ENCODE measurements around the gene POLR1E. TPM values are rescaled to one million over a fixed set of nuclear protein-coding genes. Genes with fewer than 3 reads are reported as not detected.

Gene POLR1E
- total RNA-seq, 1 donor from 2014 or later, result 46.3 TPM

DNA sequence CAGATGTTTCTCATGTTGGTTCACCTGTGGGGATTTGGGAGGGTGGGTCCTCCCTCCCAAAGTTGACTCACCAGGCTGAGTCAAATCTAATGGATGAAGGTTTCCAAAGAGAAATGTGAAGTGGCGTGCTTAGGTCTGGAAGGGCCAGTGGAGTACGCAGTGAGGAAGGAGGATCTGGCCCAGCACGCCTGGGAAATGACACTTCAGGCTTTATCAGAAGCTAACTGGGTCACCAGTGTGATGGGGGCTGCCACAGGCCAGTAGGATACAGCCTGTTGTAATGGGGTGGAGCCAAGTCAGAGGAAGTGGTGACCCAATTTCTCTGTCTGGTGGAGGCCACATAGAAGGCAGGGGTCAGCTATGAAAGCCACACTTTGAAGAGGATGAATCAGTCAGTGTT lies 18.0 kb downstream of the POLR1E start:
- Mint-ChIP-seq H3K4me3 (no peak overlapping the region), H3K9me3 (no peaks in the 10 kb centered on the region), H3K27ac (peak overlapping the region; percentile 3), H3K4me1 (no peaks in the 10 kb centered on the region), H3K36me3 (ENCODE audit: low read depth) (peaks cover 90% of the 10 kb centered on the region), H3K27me3 (no peaks in the 10 kb centered on the region)
- ChIA-PET POLR2A (no interaction called here), CTCF (no interaction called here)
- no peak for DNase-seq
- intact Hi-C loops (cut with micrococcal nuclease), result no loop called here
- ATAC-seq (ENCODE audit: low read depth), result no peak
- TF ChIP-seq, protein P1, sequence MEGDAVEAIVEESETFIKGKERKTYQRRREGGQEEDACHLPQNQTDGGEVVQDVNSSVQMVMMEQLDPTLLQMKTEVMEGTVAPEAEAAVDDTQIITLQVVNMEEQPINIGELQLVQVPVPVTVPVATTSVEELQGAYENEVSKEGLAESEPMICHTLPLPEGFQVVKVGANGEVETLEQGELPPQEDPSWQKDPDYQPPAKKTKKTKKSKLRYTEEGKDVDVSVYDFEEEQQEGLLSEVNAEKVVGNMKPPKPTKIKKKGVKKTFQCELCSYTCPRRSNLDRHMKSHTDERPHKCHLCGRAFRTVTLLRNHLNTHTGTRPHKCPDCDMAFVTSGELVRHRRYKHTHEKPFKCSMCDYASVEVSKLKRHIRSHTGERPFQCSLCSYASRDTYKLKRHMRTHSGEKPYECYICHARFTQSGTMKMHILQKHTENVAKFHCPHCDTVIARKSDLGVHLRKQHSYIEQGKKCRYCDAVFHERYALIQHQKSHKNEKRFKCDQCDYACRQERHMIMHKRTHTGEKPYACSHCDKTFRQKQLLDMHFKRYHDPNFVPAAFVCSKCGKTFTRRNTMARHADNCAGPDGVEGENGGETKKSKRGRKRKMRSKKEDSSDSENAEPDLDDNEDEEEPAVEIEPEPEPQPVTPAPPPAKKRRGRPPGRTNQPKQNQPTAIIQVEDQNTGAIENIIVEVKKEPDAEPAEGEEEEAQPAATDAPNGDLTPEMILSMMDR (IDR thresholded peaks at IDR 0.05), result no peak

DNA sequence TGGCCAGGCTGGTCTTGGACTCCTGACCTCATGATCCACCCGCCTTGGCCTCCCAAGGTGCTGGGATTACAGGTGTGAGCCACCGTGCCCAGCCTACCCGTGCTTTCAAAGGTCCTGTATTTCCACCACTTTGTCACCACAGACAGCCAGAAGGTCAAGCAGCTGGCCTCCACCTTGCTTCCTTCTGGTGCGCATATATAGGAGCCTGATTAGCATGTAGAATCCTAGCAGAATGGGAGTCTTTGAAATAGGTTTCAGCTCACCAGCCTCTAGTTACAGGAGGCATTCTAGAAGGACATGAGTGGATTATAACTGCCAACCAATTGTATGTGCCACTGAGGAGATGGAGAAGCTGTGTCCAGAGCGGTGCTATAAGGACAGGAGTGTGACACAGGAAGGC lies 18.9 kb downstream of the POLR1E start:
- ChIA-PET CTCF (no interaction called here), POLR2A (no interaction called here)
- DNase-seq (no peak), ATAC-seq (ENCODE audit: low read depth) (no peak)
- Mint-ChIP-seq H3K27me3 (no peaks in the 10 kb centered on the region), H3K4me1 (no peaks in the 10 kb centered on the region), H3K27ac (no peak overlapping the region), H3K4me3 (no peak overlapping the region), H3K9me3 (no peaks in the 10 kb centered on the region), H3K36me3 (ENCODE audit: low read depth) (peaks cover 85% of the 10 kb centered on the region)
- intact Hi-C loops (cut with micrococcal nuclease), result no loop called here
- TF ChIP-seq, protein P1 (IDR thresholded peaks at IDR 0.05), result no peak

DNA sequence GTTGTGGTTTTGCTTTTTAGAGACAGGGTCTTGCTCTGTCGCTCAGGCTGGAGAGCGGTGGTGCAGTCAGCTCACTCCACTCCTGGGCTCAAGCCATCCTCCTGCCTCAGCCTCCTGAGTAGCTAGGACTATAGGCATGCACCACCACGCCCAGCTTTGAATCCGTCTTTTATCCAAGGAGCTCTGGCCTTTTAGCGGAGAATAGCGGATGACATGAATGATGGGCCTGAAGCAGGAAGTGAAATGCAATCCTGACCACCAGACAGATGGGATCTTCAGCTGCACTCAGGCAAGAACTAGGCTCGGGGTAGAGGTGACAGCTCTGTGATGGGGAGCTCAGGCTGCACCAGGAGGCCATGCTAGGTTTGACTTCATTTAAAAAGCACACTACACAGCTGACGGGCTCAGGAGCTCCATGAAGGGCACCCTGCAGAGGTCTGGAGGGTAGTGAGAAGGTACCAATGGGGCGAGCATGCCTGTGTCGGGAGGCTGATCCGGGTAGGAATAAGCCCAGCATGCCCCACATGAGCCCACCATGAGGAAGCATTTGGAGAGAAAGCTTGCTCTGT lies 21.9 kb downstream of the POLR1E start:
- POLR2A ChIA-PET, result no interaction called here
- TF ChIP-seq, protein P1 (IDR thresholded peaks at IDR 0.05), result no peak
- ATAC-seq (ENCODE audit: low read depth) (no peak), DNase-seq (no peak)
- intact Hi-C loops (cut with micrococcal nuclease), result loop anchor here (2.0 kb wide), 1 partner anchor 875 kb away; no protein-coding TSS in a partner anchor
- Mint-ChIP-seq H3K4me3 (no peak overlapping the region), H3K4me1 (peaks cover 8% of the 10 kb centered on the region), H3K27ac (no peak overlapping the region), H3K9me3 (no peaks in the 10 kb centered on the region), H3K27me3 (no peaks in the 10 kb centered on the region), H3K36me3 (ENCODE audit: low read depth) (peaks cover 72% of the 10 kb centered on the region)
- CTCF ChIA-PET, result interaction anchor here (1.2 to 1.5 kb wide), 2 partner anchors 26 to 634 kb away, joined by 3 to 4 read pairs; no protein-coding TSS in a partner anchor

DNA sequence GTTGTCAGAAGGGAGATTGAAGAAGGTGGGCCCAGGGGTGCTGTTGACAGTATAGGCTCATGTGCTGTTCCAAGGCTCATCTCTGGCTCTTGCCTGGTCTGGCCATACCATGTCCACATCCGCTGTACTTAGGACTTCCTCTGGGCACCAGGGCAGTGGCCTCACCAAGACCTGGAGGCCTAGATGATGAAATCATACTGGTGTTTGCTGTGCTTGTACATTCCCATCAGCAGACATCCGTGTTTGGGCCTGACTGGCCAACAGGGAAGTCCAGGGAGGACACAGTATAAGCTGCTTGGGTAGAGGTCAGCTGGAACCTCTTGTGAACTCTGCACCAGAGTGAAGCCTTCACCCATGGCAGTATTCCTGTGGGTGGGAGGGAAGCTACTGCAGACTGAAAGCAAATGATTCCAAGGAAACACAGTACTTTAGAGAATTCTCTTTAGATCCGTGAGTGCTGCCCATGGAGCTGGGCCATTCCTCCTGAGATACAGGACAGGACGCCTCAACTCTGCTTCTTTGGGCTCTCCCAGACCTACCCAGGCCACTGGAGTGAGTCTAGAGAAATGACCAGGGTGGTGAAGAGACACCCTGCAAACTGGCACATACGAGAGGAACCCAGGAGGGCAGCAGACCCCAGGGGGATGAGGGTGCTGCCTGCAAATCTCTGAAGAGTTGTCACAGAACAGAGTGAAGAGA lies 22.5 kb downstream of the POLR1E start:
- no peak for DNase-seq
- TF ChIP-seq, protein P1 (IDR thresholded peaks at IDR 0.05), result no peak
- no peak for ATAC-seq (ENCODE audit: low read depth)
- POLR2A ChIA-PET, result interaction anchor here (1.4 kb wide), 1 partner anchor 478 kb away, joined by 4 read pairs; no protein-coding TSS in a partner anchor
- Mint-ChIP-seq H3K4me3 (no peak overlapping the region), H3K36me3 (ENCODE audit: low read depth) (peaks cover 72% of the 10 kb centered on the region), H3K27ac (peak overlapping the region; percentile 3), H3K9me3 (no peaks in the 10 kb centered on the region), H3K4me1 (peaks cover 8% of the 10 kb centered on the region), H3K27me3 (no peaks in the 10 kb centered on the region)
- CTCF ChIA-PET, result interaction anchor here (0.9 to 1.5 kb wide), 4 partner anchors 27 to 635 kb away, joined by 3 to 5 read pairs (median 4); no protein-coding TSS in a partner anchor
- intact Hi-C loops (cut with micrococcal nuclease), result loop anchor here (2.0 kb wide), 1 partner anchor 875 kb away; no protein-coding TSS in a partner anchor

DNA sequence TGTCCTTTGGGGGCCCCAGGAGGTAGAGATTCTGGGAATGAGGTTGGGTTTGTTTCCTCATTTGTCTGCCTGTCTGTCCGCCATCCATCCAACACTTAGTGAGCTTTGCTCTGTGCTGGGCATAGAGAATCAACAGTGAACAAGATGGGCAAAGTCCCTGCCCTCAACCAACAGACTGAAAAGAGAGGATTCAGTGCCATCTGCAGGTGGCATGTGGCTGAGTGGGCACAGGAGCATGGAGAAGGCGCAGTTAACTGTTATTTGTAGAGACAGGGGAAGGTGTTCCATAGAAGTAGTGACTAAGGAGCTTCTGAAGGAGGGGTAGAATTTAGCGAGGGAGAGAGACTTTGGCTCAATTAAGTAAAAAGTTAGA lies 23.1 kb downstream of the POLR1E start:
- DNase-seq (no peak), ATAC-seq (ENCODE audit: low read depth) (peak; percentile 65)
- CTCF ChIA-PET, result interaction anchor here (0.9 to 1.5 kb wide), 5 partner anchors 28 to 1102 kb away, joined by 3 to 5 read pairs (median 4); no protein-coding TSS in a partner anchor
- Mint-ChIP-seq H3K27me3 (no peaks in the 10 kb centered on the region), H3K36me3 (ENCODE audit: low read depth) (peaks cover 68% of the 10 kb centered on the region), H3K4me3 (no peak overlapping the region), H3K9me3 (no peaks in the 10 kb centered on the region), H3K4me1 (peaks cover 8% of the 10 kb centered on the region), H3K27ac (peak overlapping the region; percentile 3)
- POLR2A ChIA-PET, result interaction anchor here (1.2 to 1.4 kb wide), 2 partner anchors 11 to 479 kb away, joined by 3 to 4 read pairs; no protein-coding TSS in a partner anchor
- intact Hi-C loops (cut with micrococcal nuclease), result loop anchor here (2.0 kb wide), 1 partner anchor 876 kb away; no protein-coding TSS in a partner anchor
- TF ChIP-seq, protein P1 (IDR thresholded peaks at IDR 0.05), result no peak

Data from activated B cell treated with CpG ODN at 0.5 μM for 24 hours (primary cell).